Measurements from ENCODE around the gene NUFIP1. TPM values are rescaled to one million over a fixed set of nuclear protein-coding genes. Genes with fewer than 3 reads are reported as not detected.
A peak's percentile ranks its signal among the peaks of the same experiment; 100 is the strongest.

NUFIP1 gene
- total RNA-seq, 1 donor from 2014 or later = 7.6 TPM

GRCh38 chr13:44906713-44907112 is 82.6 kb downstream of the NUFIP1 start:
- DNase-seq (ENCODE audit: low read depth) = peak; percentile 69
- peak overlapping the region; percentile 19 for H3K4me2 ChIP-seq (ENCODE audit: low read length)

GRCh38 chr13:44906230-44906629 is 83.0 kb downstream of the NUFIP1 start:
- DNase-seq (ENCODE audit: low read depth) = no peak
- H3K9ac ChIP-seq (ENCODE audit: low read length) = peak overlapping the region; percentile 2
- H2AFZ ChIP-seq (ENCODE audit: low read depth, low read length) = no peak overlapping the region
- no peaks in the 10 kb centered on the region for H3K9me3 ChIP-seq (ENCODE audit: insufficient read depth, low read depth, low read length)
- H3K27ac ChIP-seq (ENCODE audit: low read depth, low read length) = no peak overlapping the region
- peak overlapping the region; percentile 19 for H3K4me2 ChIP-seq (ENCODE audit: low read length)
- Mint-ChIP-seq H3K27me3 (ENCODE audit: low read depth, unreplicated experiment) (peaks cover 2% of the 10 kb centered on the region), H3K9me3 (ENCODE audit: unreplicated experiment) (peaks cover 23% of the 10 kb centered on the region), H3K36me3 (ENCODE audit: low read depth, unreplicated experiment) (no peaks in the 10 kb centered on the region), H3K4me3 (ENCODE audit: unreplicated experiment) (no peak overlapping the region), H3K27ac (ENCODE audit: unreplicated experiment) (no peak overlapping the region), H3K4me1 (ENCODE audit: low read depth, unreplicated experiment) (peaks cover 29% of the 10 kb centered on the region)
- FAIRE-seq = no peak
- no peak overlapping the region for H3K4me3 ChIP-seq (ENCODE audit: insufficient read depth, low read depth, low read length)
- H4K20me1 ChIP-seq (ENCODE audit: insufficient read depth, low read length) = no peaks in the 10 kb centered on the region
- H3K4me1 ChIP-seq (ENCODE audit: insufficient read depth, low read length) = peaks cover 23% of the 10 kb centered on the region
- no peaks in the 10 kb centered on the region for H3K79me2 ChIP-seq (ENCODE audit: insufficient read depth, low read length)
- H3K36me3 ChIP-seq (ENCODE audit: insufficient read depth, low read length) = no peaks in the 10 kb centered on the region
- no peaks in the 10 kb centered on the region for H3K27me3 ChIP-seq (ENCODE audit: insufficient read depth, low read length)
- TF ChIP-seq CTCF (IDR thresholded peaks at IDR 0.05; ENCODE audit: insufficient read depth, low read depth, low read length) = no peak
- TF ChIP-seq EZH2 (IDR thresholded peaks at IDR 0.05; ENCODE audit: insufficient read depth, low read length) = no peak

More at GRCh38 chr13:44906713-44907112, 82.6 kb downstream of the NUFIP1 start:
- peak overlapping the region; percentile 2 for H3K9ac ChIP-seq (ENCODE audit: low read length)
- no peaks in the 10 kb centered on the region for H3K27me3 ChIP-seq (ENCODE audit: insufficient read depth, low read length)
- H3K79me2 ChIP-seq (ENCODE audit: insufficient read depth, low read length) = no peaks in the 10 kb centered on the region
- TF ChIP-seq CTCF (IDR thresholded peaks at IDR 0.05; ENCODE audit: insufficient read depth, low read depth, low read length) (no peak), EZH2 (IDR thresholded peaks at IDR 0.05; ENCODE audit: insufficient read depth, low read length) (no peak)
- H4K20me1 ChIP-seq (ENCODE audit: insufficient read depth, low read length) = no peaks in the 10 kb centered on the region
- no peaks in the 10 kb centered on the region for H3K9me3 ChIP-seq (ENCODE audit: insufficient read depth, low read depth, low read length)
- Mint-ChIP-seq H3K4me3 (ENCODE audit: unreplicated experiment) (peak overlapping the region; percentile 40), H3K27me3 (ENCODE audit: low read depth, unreplicated experiment) (no peaks in the 10 kb centered on the region), H3K4me1 (ENCODE audit: low read depth, unreplicated experiment) (peaks cover 29% of the 10 kb centered on the region), H3K9me3 (ENCODE audit: unreplicated experiment) (peaks cover 21% of the 10 kb centered on the region), H3K36me3 (ENCODE audit: low read depth, unreplicated experiment) (no peaks in the 10 kb centered on the region), H3K27ac (ENCODE audit: unreplicated experiment) (no peak overlapping the region)
- H3K4me1 ChIP-seq (ENCODE audit: insufficient read depth, low read length) = peaks cover 23% of the 10 kb centered on the region
- peak; percentile 9 for FAIRE-seq
- H3K36me3 ChIP-seq (ENCODE audit: insufficient read depth, low read length) = no peaks in the 10 kb centered on the region
- H2AFZ ChIP-seq (ENCODE audit: low read depth, low read length) = peak overlapping the region; percentile 70
- no peak overlapping the region for H3K4me3 ChIP-seq (ENCODE audit: insufficient read depth, low read depth, low read length)
- H3K27ac ChIP-seq (ENCODE audit: low read depth, low read length) = no peak overlapping the region

- Histone ChIP-seq H3K4me1 (ENCODE audit: insufficient read depth, low read length) (peaks cover 23% of the 10 kb centered on the region), H2AFZ (ENCODE audit: low read depth, low read length) (no peak overlapping the region), H3K36me3 (ENCODE audit: insufficient read depth, low read length) (no peaks in the 10 kb centered on the region), H3K9me3 (ENCODE audit: insufficient read depth, low read depth, low read length) (no peaks in the 10 kb centered on the region), H3K4me3 (ENCODE audit: insufficient read depth, low read depth, low read length) (no peak overlapping the region), H3K4me2 (ENCODE audit: low read length) (peak overlapping the region; percentile 63), H3K79me2 (ENCODE audit: insufficient read depth, low read length) (no peaks in the 10 kb centered on the region), H3K9ac (ENCODE audit: low read length) (peak overlapping the region; percentile 41), H4K20me1 (ENCODE audit: insufficient read depth, low read length) (no peaks in the 10 kb centered on the region), H3K27me3 (ENCODE audit: insufficient read depth, low read length) (no peaks in the 10 kb centered on the region), H3K27ac (ENCODE audit: low read depth, low read length) (no peak overlapping the region)
- H3K36me3 Mint-ChIP-seq (ENCODE audit: low read depth, unreplicated experiment) = no peaks in the 10 kb centered on the region
- peaks cover 29% of the 10 kb centered on the region for H3K4me1 Mint-ChIP-seq (ENCODE audit: low read depth, unreplicated experiment)
- FAIRE-seq (no peak), DNase-seq (ENCODE audit: low read depth) (no peak)
- H3K27ac Mint-ChIP-seq (ENCODE audit: unreplicated experiment) = peak overlapping the region; percentile 94
- peak overlapping the region; percentile 2 for H3K4me3 Mint-ChIP-seq (ENCODE audit: unreplicated experiment)
- peaks cover 21% of the 10 kb centered on the region for H3K9me3 Mint-ChIP-seq (ENCODE audit: unreplicated experiment)
- H3K27me3 Mint-ChIP-seq (ENCODE audit: low read depth, unreplicated experiment) = peaks cover 8% of the 10 kb centered on the region
- TF ChIP-seq CTCF (IDR thresholded peaks at IDR 0.05; ENCODE audit: insufficient read depth, low read depth, low read length) = no peak
- no peak for TF ChIP-seq EZH2 (IDR thresholded peaks at IDR 0.05; ENCODE audit: insufficient read depth, low read length)
Observed at GRCh38 chr13:44905556-44905955, 83.7 kb downstream of the NUFIP1 start.

Measured in astrocyte (in vitro differentiated cells and primary cell).